HL-60 (cell line): ENCODE measurements around the gene BCAP29.

ENCODE experiments used
- POLR2AphosphoS5 ChIP-seq: IDR thresholded peaks from 2 replicates; pipeline ENCODE4 v1.6.1; 2012; ENCODE audit warnings: low read depth
- TF ChIP-seq, protein P1 (sequence below): IDR thresholded peaks from one replicate; pipeline ENCODE4 v1.5.1; 2011; ENCODE audit warnings: low read length, control low read depth, inconsistent platforms; ENCODE audit not compliant: insufficient read depth
- TF ChIP-seq, protein P2 (sequence below): IDR thresholded peaks from 2 replicates; pipeline ENCODE4 v1.6.1; 2012; ENCODE audit warnings: low read depth; ENCODE audit not compliant: insufficient replicate concordance

DNA sequence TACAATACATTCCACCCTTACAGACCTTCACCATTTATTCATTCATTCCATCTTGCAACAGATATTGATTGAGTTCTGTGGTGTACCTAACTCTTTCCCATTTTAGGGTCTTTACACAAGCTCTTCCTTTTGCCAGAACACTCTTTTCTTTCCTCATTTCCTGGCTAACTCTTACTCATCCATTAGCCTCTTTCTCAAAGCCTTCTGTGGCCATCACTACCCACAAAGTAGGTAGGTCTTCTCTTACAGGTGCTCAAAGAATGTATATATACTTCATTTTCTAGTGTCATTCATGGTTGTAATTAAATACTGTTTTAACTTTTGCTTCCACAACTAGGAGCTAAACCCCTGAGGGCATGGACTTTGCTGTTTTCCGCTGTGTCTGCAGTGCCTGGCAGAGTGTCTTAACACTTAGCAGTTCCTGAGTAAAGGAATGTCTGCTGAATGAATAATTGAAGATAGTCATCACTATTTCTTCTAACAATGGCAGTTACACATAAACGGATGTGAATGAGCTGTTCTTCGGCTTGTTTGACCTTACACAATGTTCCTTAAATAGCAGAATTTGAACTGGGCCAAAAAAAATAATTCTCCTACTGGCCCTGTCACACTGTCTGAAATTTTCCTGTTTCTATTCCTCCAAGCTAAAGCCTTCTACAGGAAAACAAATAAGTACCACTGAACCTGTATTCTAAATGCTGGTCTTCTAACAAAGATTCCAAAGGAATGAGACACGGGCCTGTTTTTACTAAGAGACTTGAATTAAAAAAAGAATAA lies 15.1 kb downstream of the BCAP29 start:
- TF ChIP-seq, protein P1, sequence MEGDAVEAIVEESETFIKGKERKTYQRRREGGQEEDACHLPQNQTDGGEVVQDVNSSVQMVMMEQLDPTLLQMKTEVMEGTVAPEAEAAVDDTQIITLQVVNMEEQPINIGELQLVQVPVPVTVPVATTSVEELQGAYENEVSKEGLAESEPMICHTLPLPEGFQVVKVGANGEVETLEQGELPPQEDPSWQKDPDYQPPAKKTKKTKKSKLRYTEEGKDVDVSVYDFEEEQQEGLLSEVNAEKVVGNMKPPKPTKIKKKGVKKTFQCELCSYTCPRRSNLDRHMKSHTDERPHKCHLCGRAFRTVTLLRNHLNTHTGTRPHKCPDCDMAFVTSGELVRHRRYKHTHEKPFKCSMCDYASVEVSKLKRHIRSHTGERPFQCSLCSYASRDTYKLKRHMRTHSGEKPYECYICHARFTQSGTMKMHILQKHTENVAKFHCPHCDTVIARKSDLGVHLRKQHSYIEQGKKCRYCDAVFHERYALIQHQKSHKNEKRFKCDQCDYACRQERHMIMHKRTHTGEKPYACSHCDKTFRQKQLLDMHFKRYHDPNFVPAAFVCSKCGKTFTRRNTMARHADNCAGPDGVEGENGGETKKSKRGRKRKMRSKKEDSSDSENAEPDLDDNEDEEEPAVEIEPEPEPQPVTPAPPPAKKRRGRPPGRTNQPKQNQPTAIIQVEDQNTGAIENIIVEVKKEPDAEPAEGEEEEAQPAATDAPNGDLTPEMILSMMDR: no peak
- no peak for TF ChIP-seq POLR2AphosphoS5
- TF ChIP-seq, protein P2, sequence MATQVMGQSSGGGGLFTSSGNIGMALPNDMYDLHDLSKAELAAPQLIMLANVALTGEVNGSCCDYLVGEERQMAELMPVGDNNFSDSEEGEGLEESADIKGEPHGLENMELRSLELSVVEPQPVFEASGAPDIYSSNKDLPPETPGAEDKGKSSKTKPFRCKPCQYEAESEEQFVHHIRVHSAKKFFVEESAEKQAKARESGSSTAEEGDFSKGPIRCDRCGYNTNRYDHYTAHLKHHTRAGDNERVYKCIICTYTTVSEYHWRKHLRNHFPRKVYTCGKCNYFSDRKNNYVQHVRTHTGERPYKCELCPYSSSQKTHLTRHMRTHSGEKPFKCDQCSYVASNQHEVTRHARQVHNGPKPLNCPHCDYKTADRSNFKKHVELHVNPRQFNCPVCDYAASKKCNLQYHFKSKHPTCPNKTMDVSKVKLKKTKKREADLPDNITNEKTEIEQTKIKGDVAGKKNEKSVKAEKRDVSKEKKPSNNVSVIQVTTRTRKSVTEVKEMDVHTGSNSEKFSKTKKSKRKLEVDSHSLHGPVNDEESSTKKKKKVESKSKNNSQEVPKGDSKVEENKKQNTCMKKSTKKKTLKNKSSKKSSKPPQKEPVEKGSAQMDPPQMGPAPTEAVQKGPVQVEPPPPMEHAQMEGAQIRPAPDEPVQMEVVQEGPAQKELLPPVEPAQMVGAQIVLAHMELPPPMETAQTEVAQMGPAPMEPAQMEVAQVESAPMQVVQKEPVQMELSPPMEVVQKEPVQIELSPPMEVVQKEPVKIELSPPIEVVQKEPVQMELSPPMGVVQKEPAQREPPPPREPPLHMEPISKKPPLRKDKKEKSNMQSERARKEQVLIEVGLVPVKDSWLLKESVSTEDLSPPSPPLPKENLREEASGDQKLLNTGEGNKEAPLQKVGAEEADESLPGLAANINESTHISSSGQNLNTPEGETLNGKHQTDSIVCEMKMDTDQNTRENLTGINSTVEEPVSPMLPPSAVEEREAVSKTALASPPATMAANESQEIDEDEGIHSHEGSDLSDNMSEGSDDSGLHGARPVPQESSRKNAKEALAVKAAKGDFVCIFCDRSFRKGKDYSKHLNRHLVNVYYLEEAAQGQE: no peak
